Ecto neural progenitor cell (in vitro differentiated cells): Measurements from ENCODE around the gene CLEC16A.

Experiments
- DNase-seq: peaks from one replicate; pipeline ENCODE4 v3.0.0-alpha.2; 2018; ENCODE audit warnings: low spot score

Gene CLEC16A

GRCh38 chr16:11142951-11143350 lies 198.6 kb downstream of the CLEC16A start:
- no peak for DNase-seq

DNA sequence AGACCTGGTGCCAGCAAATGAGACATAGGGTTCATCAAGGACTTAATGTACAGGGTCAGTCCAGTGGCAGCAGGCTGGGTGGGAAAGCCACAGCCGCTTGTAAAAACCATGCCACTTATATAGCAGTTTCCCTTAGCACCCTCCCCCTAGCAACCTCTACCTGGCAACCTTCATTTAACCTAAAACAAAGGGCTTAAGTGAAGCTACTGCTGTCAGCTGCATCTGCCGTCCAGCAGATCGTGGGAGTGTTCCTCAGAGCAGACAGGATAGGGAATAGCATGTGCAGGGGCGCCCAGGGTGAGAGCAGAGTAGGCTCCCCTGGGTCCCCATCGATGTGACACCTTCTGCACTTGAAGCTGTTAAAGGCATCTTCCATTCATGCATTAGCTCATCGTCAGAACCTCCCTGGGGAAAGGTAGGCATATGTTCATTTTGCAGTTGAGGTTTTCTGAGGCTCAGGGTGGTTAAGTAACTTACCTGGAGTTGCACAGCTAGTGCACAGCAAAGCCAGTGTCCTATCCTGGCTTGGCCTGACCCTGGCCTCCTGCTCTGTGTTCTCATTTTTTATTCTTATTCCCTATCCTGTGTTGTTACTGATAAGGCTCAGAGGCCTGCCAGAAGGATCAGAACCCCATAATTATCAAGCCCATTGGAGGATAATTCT lies 199.1 kb downstream of the CLEC16A start:
- no peak for DNase-seq

DNA sequence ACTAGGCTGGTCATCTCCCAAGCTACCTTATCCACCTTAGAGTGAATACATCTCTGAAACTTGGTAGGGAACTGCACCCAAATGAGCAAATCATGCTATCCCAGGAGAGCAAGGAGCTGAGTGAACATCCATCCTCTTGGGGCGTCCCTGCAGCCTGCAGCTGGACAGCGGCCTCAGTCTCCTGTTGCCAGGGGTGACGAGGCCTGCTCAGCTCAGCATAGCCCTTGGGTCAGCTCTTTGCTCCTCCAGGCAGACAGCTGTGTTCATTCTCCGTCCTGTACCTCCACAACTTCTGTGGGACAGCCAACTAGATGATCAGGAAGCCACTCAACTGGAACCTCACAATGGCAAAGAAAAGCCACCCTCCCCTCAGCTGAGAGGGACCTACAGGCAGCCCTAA lies 199.8 kb downstream of the CLEC16A start:
- DNase-seq: no peak

DNA sequence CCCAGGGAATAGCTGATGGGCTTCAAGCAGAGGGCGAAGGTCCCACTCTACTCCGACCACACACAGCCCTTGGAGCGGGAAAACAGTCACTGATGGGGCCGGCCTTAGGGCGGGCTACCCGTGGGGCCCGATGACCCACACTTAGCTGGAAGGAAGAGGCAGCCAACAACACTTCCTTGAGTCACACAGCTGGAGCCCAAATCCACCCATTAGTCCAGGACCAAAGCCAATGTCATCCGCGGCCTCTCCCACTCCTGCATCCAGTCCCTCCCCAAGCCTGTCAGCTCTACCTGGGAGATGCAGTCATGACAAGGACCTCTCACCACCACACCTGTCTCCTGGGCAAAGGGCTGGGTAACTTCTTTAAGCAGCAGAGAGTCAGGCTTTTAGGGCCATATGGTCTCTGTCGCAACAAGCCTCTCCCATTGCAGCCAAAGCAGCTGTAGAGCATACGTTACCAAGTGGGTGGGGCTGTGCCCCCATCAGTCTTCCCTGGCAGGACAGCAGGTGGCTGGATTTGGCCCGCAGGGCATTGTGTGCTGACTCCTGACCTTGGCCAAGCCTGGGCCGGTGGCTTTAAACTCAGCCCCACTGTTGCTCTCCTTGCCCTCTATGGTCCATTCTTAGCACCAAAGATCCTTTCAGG lies 200.9 kb downstream of the CLEC16A start:
- no peak for DNase-seq

DNA sequence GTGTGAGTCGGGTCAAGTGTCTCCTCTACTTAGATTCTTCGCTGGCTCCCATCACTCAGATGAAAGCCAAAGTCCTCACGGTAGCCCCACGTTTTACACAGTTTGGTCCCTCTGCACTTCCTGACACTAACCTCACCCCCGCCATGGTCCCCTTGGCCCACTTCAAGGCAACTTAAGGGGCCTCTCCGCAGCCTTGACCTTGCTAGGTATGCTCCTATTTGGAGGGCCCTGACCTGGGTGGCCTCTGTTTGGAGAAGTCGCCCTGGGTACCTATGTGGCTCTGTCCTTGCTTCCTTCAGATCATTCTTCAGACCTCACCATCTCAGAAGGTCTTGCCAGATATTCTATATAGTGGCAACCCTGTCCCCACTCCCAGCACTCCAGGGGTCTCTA lies 201.5 kb downstream of the CLEC16A start:
- DNase-seq: no peak

GRCh38 chr16:11147033-11147753 lies 202.8 kb downstream of the CLEC16A start:
- DNase-seq: no peak

DNA sequence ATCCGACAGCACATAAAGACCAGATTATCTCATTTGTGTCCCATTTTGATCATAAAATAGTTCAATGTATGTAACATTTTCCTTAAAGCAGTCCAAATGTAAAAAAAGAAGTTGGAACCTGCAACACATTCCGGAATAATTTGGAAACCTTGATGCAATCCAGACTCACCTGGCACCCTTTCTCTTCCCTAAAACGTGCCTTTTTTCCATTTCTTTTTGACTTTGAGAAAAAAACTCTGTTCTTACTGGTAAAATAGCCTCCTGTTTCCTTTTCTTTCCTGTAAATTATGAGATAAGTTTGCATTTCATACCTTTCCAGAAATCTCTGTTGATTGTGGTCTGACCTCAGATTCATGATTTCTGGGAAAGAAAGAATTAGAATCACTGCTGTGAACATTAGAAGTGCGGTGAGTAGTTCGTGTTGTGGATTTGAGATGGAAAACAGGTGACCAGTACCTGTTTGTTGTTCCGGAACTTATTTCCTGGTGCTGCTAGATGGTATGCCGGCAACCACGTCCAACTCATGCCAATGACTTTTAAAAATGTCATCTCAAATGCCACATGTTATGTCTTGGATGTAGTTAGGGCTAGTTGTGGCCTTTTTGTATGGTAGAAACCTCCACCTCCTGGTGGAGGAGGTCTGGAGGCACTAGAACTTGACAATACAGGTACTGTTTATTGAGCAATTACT lies 203.5 kb downstream of the CLEC16A start:
- DNase-seq: no peak

- no peak for DNase-seq
Measured at GRCh38 chr16:11149011-11149616, 204.8 kb downstream of the CLEC16A start.

DNA sequence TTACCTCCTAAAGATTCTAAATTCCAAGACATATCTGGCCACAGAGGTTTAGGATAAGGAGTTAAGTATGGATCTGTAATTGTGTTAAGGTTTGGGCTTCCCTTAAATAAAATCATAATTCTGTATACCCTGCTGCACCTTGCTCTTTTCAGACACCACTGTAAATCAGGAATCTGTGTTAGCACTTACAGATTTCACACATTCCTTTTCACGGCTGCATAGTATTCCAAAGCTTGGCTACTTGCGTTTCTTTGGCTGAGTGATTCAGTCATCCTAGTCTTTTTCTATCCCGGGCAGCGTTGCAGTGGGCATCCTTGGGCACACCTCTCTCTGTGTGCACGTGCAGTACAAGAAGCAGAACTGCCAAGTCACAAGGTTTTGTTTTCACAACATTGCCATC lies 205.8 kb downstream of the CLEC16A start:
- no peak for DNase-seq

DNA sequence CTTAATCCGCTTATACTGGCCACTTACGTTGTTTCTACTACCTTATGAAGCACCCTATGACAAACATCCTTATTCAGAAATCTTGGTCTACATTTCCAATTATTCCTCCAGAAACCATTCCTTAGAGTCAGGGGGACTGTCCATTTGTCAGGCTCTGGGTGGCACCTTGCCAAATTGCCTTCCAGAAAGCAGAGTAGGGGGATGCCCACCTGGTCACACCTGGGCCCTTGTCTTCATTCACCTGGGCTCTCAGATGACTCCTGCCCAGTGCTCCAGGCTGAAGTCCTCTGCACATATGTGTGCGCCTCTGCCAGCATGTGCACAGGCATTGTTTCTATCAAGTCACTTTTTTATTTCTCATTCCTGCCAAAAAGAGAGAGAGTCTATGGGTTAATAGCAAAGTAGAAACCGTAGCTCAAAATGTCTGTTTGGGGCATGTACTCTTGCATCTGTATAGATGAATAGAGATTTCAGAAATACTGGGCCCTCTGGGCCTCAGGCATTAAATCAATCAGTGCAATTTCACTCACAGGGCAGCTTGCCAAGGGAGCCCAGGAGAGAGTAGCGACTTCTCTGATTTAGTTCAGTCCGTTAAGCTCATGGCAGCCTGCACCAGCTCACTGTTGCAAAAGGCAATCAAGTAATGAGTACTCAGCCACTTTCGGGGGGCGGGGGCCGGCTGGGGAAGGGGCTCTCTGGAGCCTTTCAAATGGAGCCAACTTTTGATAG lies 207.0 kb downstream of the CLEC16A start:
- DNase-seq: no peak

DNA sequence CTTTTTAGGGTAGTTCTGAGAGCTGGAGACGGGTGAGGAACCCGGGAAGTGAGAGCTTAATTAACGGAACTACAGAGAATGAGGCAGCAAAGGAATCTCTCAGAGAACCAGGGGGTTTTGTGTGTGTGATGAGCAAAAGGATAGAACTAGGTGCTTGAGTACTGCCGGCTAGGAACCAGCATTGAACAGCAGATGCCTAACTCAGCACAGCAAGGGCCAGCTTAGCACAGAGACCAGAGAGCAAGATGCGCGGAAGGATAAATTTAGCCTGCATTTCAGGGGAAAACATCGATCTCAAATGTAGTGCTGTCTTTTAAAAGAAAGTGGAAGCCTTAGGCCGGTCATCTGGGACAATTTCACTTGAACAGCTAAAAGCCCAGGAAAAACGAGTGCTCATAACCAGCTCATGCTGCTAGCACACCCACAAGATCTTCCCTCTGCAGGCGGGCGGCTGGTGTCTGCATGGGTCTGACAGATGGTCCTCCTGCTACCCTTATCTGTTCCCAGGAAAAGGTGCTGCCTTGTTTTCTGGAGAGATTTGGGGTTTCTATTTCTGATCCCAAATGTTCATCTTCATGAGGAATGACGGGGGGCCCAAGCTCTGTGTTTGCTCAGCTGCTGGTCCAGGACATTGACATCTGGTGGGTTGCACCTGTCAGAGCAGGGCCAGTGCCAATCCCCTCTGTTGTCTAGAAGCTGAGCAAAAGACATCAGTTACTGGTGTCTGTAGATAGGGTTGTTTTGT lies 207.7 kb downstream of the CLEC16A start:
- no peak for DNase-seq

DNA sequence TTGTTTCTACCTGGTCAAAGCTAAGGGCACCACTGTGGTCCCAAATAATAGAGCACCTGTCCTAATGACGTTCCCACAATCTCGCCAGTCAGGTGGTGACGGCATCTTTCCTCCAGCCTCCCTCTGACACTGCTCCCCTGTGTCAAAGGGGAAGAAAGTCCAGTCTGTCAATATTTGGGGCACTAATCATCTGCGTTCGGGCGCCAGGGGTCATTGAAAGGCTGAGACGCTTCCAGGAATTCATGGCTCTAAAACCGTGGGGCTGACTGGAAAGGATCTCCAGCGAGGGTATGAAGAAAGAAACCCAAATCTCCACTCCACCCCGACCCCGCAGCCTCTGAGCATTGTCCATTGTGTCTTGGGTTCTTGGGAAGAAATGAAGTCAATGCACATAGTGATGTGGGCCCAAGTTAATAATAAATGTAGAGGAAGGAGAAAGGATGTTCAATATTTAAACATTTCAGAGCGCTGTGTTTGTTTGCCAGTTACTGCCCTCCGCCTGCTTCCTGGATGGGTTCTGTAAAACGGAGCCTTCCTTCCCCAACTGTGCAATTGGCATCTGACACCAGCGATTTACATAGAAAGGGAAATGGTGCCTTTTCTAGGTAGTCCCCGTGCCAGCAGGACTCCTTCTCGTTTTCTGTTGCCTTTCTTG lies 208.4 kb downstream of the CLEC16A start:
- no peak for DNase-seq

DNA sequence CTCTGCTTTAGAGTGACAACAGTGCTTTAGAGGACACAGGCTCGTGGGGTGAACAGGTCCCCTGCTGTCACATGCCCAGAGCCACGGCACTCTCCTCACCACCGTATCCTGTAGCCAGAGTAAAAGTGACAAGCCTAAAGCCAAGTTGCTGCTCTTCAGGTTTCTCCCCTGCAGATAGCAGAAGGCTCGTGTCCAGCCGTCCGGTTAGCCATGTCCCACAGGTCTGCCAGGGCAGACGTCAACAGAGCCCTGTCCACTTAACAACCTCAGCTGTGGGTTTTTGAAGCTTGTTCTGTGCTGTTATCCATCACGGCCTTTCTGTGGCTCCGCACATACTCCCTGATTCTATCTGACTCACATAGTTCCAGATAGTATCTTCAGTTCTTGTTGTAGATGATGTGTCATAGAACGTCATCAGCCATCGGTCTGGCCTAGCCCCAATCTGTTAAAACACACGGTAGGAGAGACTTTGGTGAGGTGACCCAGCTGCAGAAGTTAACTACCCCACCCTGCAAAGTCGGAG lies 211.0 kb downstream of the CLEC16A start:
- DNase-seq: no peak

DNA sequence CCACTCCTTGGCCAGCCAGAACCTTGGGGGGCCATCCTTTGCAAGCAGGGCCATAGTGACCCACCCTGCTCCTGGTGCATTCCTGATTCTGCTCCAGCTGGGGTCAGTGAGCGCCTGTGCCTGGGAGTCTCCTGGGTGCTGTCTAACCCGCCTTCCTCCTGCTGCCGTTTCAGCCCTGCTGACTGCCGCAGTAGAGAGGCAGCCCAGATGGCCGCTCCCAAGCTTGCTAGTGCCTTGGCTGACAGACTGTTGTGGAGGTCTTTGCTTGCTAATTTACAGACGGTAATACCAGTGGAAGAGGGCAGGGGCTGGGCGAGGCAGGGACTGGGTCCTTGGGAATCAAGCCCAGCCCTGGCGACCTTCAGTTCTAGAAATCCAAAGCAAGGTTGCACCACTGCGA lies 212.0 kb downstream of the CLEC16A start:
- DNase-seq: no peak

GRCh38 chr16:11157143-11157542 lies 212.8 kb downstream of the CLEC16A start:
- DNase-seq: no peak

DNA sequence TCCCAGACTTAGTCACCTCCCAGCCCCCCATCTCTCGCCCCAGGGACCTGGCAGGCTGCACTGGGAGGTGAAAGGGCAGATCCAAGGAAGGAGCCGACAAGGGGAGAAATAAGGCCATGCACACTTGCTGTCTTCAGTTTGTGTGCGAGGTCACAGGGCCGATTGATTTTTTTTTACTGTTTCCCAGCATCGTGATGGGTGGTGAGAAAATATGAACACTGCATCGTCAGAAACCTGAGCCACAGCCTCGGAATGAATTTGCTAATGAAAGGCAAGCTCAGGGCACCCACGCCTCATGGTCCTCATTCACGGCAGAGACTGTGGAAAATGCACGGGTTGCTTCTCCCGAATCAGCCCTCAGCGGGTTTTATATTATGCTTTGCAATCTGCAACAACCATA lies 213.7 kb downstream of the CLEC16A start:
- DNase-seq: no peak

GRCh38 chr16:11159282-11159681 lies 214.9 kb downstream of the CLEC16A start:
- no peak for DNase-seq

DNA sequence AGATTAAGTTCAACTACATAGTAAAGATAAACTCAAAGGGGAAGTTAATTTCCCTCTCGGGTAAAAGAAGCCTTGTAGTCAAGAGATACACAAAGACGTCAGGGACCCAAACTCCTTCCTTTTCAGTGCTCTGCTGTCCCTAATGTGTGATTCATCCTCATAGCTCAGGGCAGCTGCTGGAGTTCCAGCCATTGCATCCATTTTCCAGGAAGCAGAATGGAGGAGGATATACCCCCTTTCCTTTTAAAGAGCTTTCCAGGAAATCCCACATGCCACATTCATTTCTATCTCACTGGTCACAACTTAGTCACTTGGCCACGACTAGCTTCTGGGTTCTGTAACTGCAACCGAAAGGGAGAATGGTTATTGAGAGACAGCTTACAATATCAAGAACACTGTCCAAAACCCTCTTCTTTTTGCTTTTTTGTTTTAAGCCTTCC lies 216.3 kb downstream of the CLEC16A start:
- DNase-seq: no peak

- DNase-seq: no peak
Measured at GRCh38 chr16:11161439-11161838, 217.1 kb downstream of the CLEC16A start.

DNA sequence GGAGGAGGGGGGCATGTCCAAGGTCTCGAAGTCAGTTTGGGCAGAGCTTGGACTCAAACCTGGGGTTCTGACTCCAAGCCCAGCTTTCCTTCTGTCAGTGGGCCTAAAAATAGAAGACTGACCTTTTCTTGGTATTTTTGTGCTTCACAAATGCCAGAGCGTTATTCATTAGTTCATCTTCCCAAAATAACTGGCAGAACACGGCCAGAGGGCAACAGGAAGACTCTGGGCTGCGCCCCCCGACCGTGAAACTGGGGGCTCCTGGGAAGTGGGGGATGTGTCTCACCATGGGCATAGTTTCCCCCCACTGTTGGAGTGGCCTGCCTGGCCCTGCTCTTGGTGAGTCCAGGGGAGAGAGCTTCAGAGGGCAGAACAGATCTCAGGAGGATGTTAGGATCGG lies 217.6 kb downstream of the CLEC16A start:
- DNase-seq: no peak
